Endothelial cell of umbilical vein (primary cell): Measurements from ENCODE around the gene CIB1. TPM values are rescaled to one million over a fixed set of nuclear protein-coding genes. Genes with fewer than 3 reads are reported as not detected.

Experiments
- BruUV-seq: library from RNA; stranded (reverse); fragments of 400-500 nt; replicated peaks from 2 replicates; lab custom pipeline; 2021; lab: Mats Ljungman, UMichigan
- CTCF ChIA-PET: fragments of 300-600, 350-600 bp; sonication (Branson Sonifier 250); formaldehyde crosslinking; loops from one replicate; lab custom pipeline; 2021; ENCODE audit warnings: antibody characterized with exemption, inconsistent platforms; lab: Charles Lee
- POLR2A ChIA-PET: fragments of 300-600, 350-600 bp; sonication (Branson Sonifier 250); formaldehyde crosslinking; loops from one replicate; lab custom pipeline; 2021; ENCODE audit warnings: antibody characterized with exemption, inconsistent platforms; lab: Charles Lee
- DNase-seq: peaks from one replicate; pipeline ENCODE4 v3.0.0-alpha.2; 2011; ENCODE audit warnings: low read depth, low spot score
- FAIRE-seq: peaks from 2 replicates; lab custom pipeline; 2011; peaks lifted over from hg19 to GRCh38; lab: Jason Lieb, UNC
- H2AFZ ChIP-seq: 2 replicates; pipeline ENCODE4 v1.6.0; 2012; ENCODE audit warnings: low read depth, low read length, control low read depth, inconsistent platforms
- H3K27ac ChIP-seq: 2 replicates; pipeline ENCODE4 v1.5.1; 2011; ENCODE audit warnings: low read depth, mild to moderate bottlenecking, control low read depth, low read length, moderate library complexity; ENCODE audit not compliant: insufficient read depth
- H3K27me3 ChIP-seq, 2 experiments: 2 replicates each; pipeline versions ENCODE4 v1.6.0 to v1.6.1; 2011; ENCODE audit warnings: low read length in 2 of 2, mixed read lengths in 1 of 2; ENCODE audit not compliant: control insufficient read depth in 2 of 2, insufficient read depth in 2 of 2
- H3K36me3 ChIP-seq, 2 experiments: 2 replicates in 1 of 2; 3 replicates in 1 of 2; pipeline ENCODE4 v1.5.1; 2011; ENCODE audit warnings: low read length in 2 of 2, mild to moderate bottlenecking in 1 of 2, moderate library complexity in 1 of 2; ENCODE audit not compliant: control insufficient read depth in 2 of 2, insufficient read depth in 2 of 2; ENCODE audit errors: extremely low read depth in 1 of 2
- H3K4me1 ChIP-seq: 3 replicates; pipeline ENCODE4 v1.5.1; 2011; ENCODE audit warnings: mild to moderate bottlenecking, low read length; ENCODE audit not compliant: control insufficient read depth, insufficient read depth; ENCODE audit errors: extremely low read depth
- H3K4me2 ChIP-seq: 2 replicates; pipeline ENCODE4 v1.6.1; 2011; ENCODE audit warnings: low read length, control low read depth, mixed read lengths; ENCODE audit not compliant: insufficient read depth
- H3K4me3 ChIP-seq, 3 experiments: fragments of 200-600 bp in 1 of 3; sonication (generic), shearing (Covaris generic) in 1 of 3; replicated peaks in 1 of 3; 2 replicates each; pipeline ENCODE4 v1.5.1; 2011 to 2016; ENCODE audit warnings: control low read depth in 3 of 3, low read length in 3 of 3, mild to moderate bottlenecking in 2 of 3, inconsistent platforms in 1 of 3, low read depth in 1 of 3, moderate library complexity in 1 of 3; ENCODE audit not compliant: insufficient read depth in 1 of 3
- H3K79me2 ChIP-seq: 2 replicates; pipeline ENCODE4 v1.6.0; 2012; ENCODE audit warnings: low read length, inconsistent platforms; ENCODE audit not compliant: control insufficient read depth, insufficient read depth
- H3K9ac ChIP-seq: replicated peaks from 2 replicates; pipeline ENCODE3; 2011; ENCODE audit warnings: low read length, control low read depth; ENCODE audit not compliant: insufficient read depth; ENCODE audit errors: extremely low read depth
- H3K9me1 ChIP-seq: replicated peaks from 3 replicates; pipeline ENCODE4 v1.6.0; 2011; ENCODE audit warnings: mild to moderate bottlenecking, low read length; ENCODE audit not compliant: control insufficient read depth, insufficient read depth; ENCODE audit errors: extremely low read depth
- H3K9me3 ChIP-seq: replicated peaks from 2 replicates; pipeline ENCODE4 v1.5.1; 2012; ENCODE audit warnings: low read length, inconsistent platforms; ENCODE audit not compliant: control insufficient read depth, insufficient read depth
- H4K20me1 ChIP-seq: replicated peaks from 2 replicates; pipeline ENCODE3; 2011; ENCODE audit warnings: mild to moderate bottlenecking, low read length; ENCODE audit not compliant: control insufficient read depth, insufficient read depth; ENCODE audit errors: extremely low read depth
- EZH2 ChIP-seq: IDR thresholded peaks from 2 replicates; pipeline ENCODE4 v1.6.1; 2012; ENCODE audit warnings: borderline replicate concordance, low read depth, mild to moderate bottlenecking, moderate library complexity, low read length, inconsistent platforms; ENCODE audit not compliant: severe bottlenecking
- GATA2 ChIP-seq: IDR thresholded peaks from 2 replicates; pipeline ENCODE4 v1.7.0; 2011; ENCODE audit warnings: low read depth, mild to moderate bottlenecking, moderate library complexity, mixed read lengths, low read length; ENCODE audit not compliant: insufficient read length, insufficient read depth
- JUN ChIP-seq: IDR thresholded peaks from 2 replicates; pipeline ENCODE4 v1.6.1; 2011; ENCODE audit warnings: borderline replicate concordance, low read depth; ENCODE audit not compliant: insufficient read length, insufficient read depth
- POLR2AphosphoS5 ChIP-seq: IDR thresholded peaks from 2 replicates; pipeline ENCODE4 v1.6.1; 2012; ENCODE audit warnings: low read depth, mild to moderate bottlenecking, control low read depth, low read length, moderate library complexity; ENCODE audit not compliant: insufficient read depth
- dilution Hi-C: fragments of 300-500 bp; cut with MboI; formaldehyde crosslinking; loops from one replicate; pipeline ENCODE4 v1.15.0; 2019; ENCODE audit warnings: low sequenced_read_pairs; ENCODE audit not compliant: extremely low pct_ligation_motif_present
- intact Hi-C: fragments of 100-400 bp; cut with micrococcal nuclease; formaldehyde crosslinking; loops from one replicate; pipeline ENCODE4 v1.10.0; 2022
- polyA plus RNA-seq, 4 experiments: library from polyadenylated mRNA; depleted of rRNA in 3 of 4; stranded (reverse) in 3 of 4; unstranded in 1 of 4; fragments of >200 nt; gene quantifications; 2 replicates each; pipeline versions ENCODE4 v1.2.1 to v1.2.3, GENCODE V29; 2011 to 2012; ENCODE audit warnings: missing spikeins in 1 of 4
- total RNA-seq: library from RNA; stranded (reverse); gene quantifications from 2 replicates; pipeline ENCODE4 v1.2.3, GENCODE V29; 2021
- TF ChIP-seq, protein P1 (sequence below), 2 donors: IDR thresholded peaks; 1 replicate in 1 of 2; 2 replicates in 1 of 2; pipeline ENCODE4 v1.5.1; 2011; ENCODE audit warnings: low read length in 2 of 2, mild to moderate bottlenecking in 2 of 2, moderate library complexity in 2 of 2, control low read depth in 1 of 2, inconsistent platforms in 1 of 2, low read depth in 1 of 2; ENCODE audit not compliant: insufficient read depth in 1 of 2; ENCODE audit errors: extremely low read depth in 1 of 2

The CIB1 gene
- total and polyA plus RNA-seq, 2 donors (not counting 3 experiments of a cell fraction or from before 2014, with no cell fraction given) = 58.3 to 105 TPM

DNA sequence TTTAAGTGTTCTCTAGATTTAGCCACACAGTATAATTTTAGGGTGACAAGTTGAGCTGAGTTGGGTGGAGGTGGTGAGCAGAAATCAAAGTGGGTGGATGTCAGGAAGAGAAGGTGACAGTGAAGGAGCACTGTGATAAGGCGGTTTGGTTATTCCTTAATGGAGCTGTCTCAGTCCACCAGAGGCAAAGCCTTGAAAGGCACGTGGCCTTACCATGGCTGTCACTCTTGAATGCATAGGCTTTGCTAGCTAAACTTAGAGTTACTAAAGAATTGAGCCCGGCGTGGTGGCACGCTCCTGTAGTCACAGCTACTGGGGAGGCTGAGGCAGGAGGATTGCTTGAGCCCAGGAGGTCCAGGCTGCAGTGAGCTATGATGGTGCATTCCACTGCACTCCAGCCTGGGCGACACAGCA lies 15.1 kb upstream of the CIB1 start:
- H3K27me3 ChIP-seq = no peaks in the 10 kb centered on the region
- H2AFZ ChIP-seq = peak overlapping the region; percentile 83
- dilution Hi-C loops (no loop called here), intact Hi-C loops (loop anchor here (1.0 kb wide), 2 partner anchors 14 to 17 kb away; partner anchors contain the start of genes GDPGP1 and NGRN)
- no peaks in the 10 kb centered on the region for H3K9me3 ChIP-seq
- H3K4me2 ChIP-seq = peak overlapping the region; percentile 40
- peaks cover 5% of the 10 kb centered on the region for H3K4me1 ChIP-seq
- H3K27ac ChIP-seq = no peak overlapping the region
- no peaks in the 10 kb centered on the region for H3K9me1 ChIP-seq
- no peak overlapping the region for H3K4me3 ChIP-seq
- no peak overlapping the region for H3K9ac ChIP-seq
- CTCF ChIA-PET = interaction anchor here (0.9 to 2.5 kb wide), 12 partner anchors 9 to 47 kb away, joined by 3 to 20 read pairs (median 4); partner anchors contain the start of genes CIB1, GDPGP1, NGRN and SEMA4B
- DNase-seq (no peak), FAIRE-seq (no peak)
- H3K79me2 ChIP-seq = no peaks in the 10 kb centered on the region
- TF ChIP-seq, protein P1, sequence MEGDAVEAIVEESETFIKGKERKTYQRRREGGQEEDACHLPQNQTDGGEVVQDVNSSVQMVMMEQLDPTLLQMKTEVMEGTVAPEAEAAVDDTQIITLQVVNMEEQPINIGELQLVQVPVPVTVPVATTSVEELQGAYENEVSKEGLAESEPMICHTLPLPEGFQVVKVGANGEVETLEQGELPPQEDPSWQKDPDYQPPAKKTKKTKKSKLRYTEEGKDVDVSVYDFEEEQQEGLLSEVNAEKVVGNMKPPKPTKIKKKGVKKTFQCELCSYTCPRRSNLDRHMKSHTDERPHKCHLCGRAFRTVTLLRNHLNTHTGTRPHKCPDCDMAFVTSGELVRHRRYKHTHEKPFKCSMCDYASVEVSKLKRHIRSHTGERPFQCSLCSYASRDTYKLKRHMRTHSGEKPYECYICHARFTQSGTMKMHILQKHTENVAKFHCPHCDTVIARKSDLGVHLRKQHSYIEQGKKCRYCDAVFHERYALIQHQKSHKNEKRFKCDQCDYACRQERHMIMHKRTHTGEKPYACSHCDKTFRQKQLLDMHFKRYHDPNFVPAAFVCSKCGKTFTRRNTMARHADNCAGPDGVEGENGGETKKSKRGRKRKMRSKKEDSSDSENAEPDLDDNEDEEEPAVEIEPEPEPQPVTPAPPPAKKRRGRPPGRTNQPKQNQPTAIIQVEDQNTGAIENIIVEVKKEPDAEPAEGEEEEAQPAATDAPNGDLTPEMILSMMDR (IDR thresholded peaks at IDR 0.05; ENCODE audit: extremely low read depth in 1 of 2, insufficient read depth in 1 of 2, low read depth in 1 of 2, low read length in 2 of 2) = no peak
- TF ChIP-seq POLR2AphosphoS5 (no peak), JUN (no peak)
- BruUV-seq = no TSS peak
- no peaks in the 10 kb centered on the region for H3K36me3 ChIP-seq
- H4K20me1 ChIP-seq = no peaks in the 10 kb centered on the region
- POLR2A ChIA-PET = interaction anchor here (0.7 to 1.5 kb wide), 5 partner anchors 13 to 162 kb away, joined by 3 to 6 read pairs (median 5); partner anchors contain the start of genes CIB1 and GDPGP1

- ChIA-PET POLR2A (no interaction called here), CTCF (interaction anchor here (0.7 kb wide), 1 partner anchor 52 kb away, joined by 3 read pairs; no protein-coding TSS in a partner anchor)
- Histone ChIP-seq H3K4me2 (no peak overlapping the region), H3K36me3 (no peaks in the 10 kb centered on the region), H3K27ac (no peak overlapping the region), H2AFZ (no peak overlapping the region), H3K27me3 (no peaks in the 10 kb centered on the region), H3K79me2 (no peaks in the 10 kb centered on the region), H3K4me1 (peaks cover 2% of the 10 kb centered on the region), H3K9ac (no peak overlapping the region), H3K4me3 (no peak overlapping the region), H3K9me3 (no peaks in the 10 kb centered on the region), H4K20me1 (no peaks in the 10 kb centered on the region), H3K9me1 (no peaks in the 10 kb centered on the region)
- TF ChIP-seq, protein P1 (IDR thresholded peaks at IDR 0.05; ENCODE audit: extremely low read depth in 1 of 2, insufficient read depth in 1 of 2, low read depth in 1 of 2, low read length in 2 of 2) = no peak
- TF ChIP-seq POLR2AphosphoS5 (no peak), EZH2 (no peak), GATA2 (no peak)
- BruUV-seq = no TSS peak
- intact Hi-C loops = no loop called here
- FAIRE-seq (no peak), DNase-seq (no peak)
- dilution Hi-C loops = no loop called here
These were observed 10.3 kb upstream of the CIB1 start for GRCh38 chr15:90243943-90244639.
